GM18951 (cell line): ENCODE results near the gene RHBDD3.

Source experiments
- POLR2A ChIP-seq: IDR thresholded peaks from 4 replicates; pipeline ENCODE4 v1.6.1; 2011; ENCODE audit warnings: mild to moderate bottlenecking; ENCODE audit not compliant: insufficient read length, insufficient read depth; ENCODE audit errors: extremely low read depth
- in situ Hi-C: fragments of 300-500 bp; cut with MboI; formaldehyde crosslinking; loops from one replicate; pipeline ENCODE4 v1.12.0; 2022; ENCODE audit warnings: low sequenced_read_pairs, mixed read lengths, inconsistent platforms; ENCODE audit not compliant: unreplicated experiment

Gene RHBDD3

GRCh38 chr22:29268511-29269229 lies 889 bp upstream of the RHBDD3 start:
- in situ Hi-C loops, result no loop called here
- TF ChIP-seq POLR2A, result no peak

GRCh38 chr22:29267462-29267857 lies 321 bp downstream of the RHBDD3 start:
- no peak for TF ChIP-seq POLR2A
- in situ Hi-C loops, result no loop called here

DNA sequence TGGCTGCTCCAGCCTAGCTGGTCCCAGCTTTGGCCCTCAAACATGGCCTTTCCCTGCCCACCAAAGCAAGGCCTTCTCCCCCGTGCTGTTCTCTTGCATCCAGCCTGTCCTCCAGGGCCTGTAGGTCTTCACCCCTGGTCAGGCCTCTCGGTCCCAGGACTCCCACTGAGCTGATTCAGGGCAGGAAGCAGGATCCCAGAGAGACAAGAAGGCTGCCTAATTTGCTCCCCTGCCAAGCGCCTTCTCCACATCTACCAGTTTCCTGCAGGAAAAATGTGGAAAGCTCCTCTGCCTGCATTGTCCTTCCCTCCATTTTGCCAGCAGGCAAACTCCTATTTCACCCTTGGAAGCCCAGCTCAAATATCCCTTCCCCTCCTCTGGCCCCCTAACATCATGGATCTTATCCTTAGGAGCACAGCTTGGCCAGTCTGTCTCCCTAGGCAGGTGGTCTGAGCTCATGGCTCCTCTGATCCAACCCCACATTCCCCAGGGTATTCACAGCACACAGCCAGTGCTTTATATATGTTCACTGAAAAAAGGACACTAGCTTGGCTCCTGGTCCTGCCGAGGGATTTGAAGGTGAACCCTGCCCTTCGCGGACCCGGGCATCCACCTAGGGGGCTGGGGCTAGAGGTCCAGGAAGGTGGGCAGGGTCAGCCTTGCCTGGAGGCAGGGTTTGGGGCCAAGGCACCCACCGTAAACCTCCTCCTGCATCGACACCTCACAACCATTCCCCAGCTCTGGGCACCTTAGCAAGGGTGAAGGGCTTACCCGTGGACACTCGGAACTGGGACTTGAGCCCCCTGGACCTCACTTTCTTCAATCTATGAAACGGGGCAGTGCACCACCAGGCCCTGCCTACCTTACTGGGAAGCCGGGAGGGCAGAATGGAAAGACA lies 968 bp downstream of the RHBDD3 start:
- in situ Hi-C loops, result no loop called here

GRCh38 chr22:29265929-29266328 lies 1.9 kb downstream of the RHBDD3 start:
- in situ Hi-C loops, result no loop called here

More for the DNA sequence above, 968 bp downstream of the RHBDD3 start:
- no peak for TF ChIP-seq POLR2A

DNA sequence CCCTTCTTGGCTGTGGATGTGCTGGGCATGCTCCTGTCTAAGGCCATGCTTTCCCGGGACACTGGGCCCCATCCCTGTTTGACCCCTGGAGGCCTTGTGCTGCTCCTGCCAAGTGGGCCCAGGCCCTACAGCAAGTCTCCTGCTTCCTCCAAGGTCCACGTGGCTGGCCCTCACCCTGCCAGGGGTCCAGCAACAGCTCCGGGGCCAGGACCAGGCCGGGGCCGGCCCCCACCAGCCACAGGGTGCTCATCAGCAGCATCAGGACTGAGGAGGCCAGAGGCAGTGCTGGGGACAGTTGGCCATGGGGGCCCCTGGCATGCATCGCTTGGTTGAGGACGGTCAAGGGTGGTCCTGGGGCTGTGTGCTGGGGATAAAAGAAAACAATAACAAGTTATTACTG lies 2.5 kb downstream of the RHBDD3 start:
- in situ Hi-C loops, result no loop called here
- TF ChIP-seq POLR2A, result no peak

More at GRCh38 chr22:29265929-29266328, 1.9 kb downstream of the RHBDD3 start:
- no peak for TF ChIP-seq POLR2A

GRCh38 chr22:29263791-29264276 lies 3.9 kb downstream of the RHBDD3 start:
- no peak for TF ChIP-seq POLR2A
- in situ Hi-C loops, result no loop called here

DNA sequence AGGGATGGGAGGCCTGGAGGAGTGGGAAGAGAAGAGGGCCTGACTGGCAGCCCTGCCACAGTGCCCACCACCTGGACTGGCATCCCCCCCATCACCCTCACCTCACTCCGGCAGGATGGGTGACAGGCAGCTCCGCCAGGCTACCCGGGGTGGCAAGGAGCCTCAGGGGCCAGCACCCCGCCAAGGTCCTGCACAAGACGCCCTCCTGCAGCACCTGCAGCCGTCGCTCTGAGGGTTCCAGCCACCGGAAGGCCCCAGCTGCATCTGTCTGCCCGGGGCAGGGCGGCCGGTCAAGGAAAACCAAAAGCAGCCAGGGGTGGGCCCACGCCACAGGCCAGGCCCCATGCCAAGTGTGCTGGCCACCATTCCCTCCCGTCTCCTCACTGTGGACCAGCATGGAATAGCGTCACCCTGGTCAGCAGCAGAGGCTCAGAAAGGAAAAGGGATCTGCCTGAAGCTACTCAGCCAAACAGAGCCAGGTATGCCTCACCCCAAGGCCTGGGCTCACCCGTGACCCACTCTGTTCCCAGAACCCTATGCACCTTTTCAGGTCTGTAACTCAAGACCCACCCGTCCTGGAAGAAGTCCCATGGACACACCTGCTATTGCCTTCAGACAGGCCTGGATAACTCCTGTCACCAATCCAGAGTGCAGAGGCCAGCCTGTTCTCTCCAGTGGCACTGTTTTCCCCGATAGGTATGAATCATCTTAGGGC lies 7.0 kb downstream of the RHBDD3 start:
- in situ Hi-C loops, result no loop called here
- TF ChIP-seq POLR2A, result no peak

- no peak for TF ChIP-seq POLR2A
- in situ Hi-C loops, result no loop called here
Observed at GRCh38 chr22:29260031-29260560, 7.7 kb downstream of the RHBDD3 start.

DNA sequence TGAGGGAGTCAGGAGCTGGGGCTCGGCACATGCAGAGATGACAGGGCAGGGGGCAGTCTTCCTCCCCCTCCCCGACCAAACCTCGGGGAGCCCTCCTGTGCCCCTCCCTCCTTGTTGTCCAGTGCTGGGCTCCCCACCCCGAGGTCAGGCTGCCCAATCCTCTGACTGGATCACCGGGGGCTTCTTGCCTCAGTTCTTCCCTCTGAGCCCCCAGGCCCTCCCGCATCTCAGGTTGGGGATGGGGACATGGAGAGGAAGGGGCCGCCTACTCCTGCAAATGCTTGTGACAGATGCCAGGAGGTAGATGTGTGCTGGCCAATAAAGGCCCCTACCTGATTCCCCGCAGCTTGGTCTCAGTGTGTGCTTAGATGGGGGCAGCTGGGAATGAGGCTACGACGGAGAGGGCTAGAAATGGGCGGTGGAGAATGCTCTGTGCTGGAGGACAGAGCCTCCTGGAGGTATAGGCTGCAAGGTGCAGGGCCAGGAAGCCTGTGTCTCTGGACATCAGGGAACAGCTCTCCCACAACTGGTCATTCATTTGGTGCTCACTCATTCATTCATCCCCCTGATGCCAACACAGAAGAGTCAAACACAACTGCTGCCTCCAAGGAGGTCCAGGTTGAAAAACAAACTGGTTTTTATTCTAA lies 8.4 kb downstream of the RHBDD3 start:
- in situ Hi-C loops, result no loop called here
- TF ChIP-seq POLR2A, result no peak

GRCh38 chr22:29258407-29259252 lies 9.2 kb downstream of the RHBDD3 start:
- in situ Hi-C loops, result no loop called here

GRCh38 chr22:29257751-29258181 lies 10.0 kb downstream of the RHBDD3 start:
- no peak for TF ChIP-seq POLR2A
- in situ Hi-C loops, result no loop called here

More at GRCh38 chr22:29258407-29259252, 9.2 kb downstream of the RHBDD3 start:
- TF ChIP-seq POLR2A, result no peak
